ENCODE results near the gene RHBDD3.
A peak's percentile ranks its signal among the peaks of the same experiment; 100 is the strongest.

RHBDD3 gene

DNA sequence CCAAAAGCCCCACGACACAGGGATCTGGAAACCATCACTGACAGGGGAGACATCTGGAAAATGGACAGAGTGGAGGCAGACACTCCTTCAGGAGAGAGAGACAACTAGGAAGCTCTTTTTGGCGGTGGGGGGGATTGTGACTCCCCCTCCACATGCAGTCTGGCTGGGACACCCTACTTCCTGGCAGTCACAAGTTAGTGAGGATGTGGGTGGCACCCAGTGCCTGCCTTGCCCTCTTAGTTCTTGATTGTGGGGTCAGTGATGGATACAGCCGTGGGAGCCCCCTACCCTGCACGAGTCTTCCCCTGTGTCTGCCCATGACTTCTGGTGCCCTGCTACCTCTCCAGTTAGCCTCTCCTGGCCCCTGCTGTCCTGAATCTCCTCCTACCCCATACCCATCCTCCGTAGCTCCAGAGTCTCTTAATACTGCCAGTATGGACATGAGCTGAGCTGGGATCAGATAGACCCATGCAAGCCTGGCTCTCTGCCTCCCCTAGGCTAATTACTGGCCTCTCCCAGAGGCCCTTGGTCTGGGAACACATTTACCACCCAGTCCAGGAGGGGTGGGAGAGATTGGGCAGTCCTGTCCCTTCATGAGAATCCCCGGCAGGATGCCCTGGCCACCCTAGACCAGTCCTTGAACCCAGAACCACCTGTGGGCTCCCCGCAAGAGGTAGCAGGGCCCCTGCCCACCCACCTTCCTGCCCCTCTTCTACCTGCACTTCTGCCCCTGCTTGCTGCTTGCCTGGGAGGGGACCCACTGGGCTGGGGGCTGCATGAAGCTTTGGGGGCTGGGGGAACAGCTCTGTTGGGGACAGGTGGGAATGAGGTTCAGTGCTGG lies 22.8 kb downstream of the RHBDD3 start:
- Histone ChIP-seq H3K36me3 (ENCODE audit: control insufficient read depth in 2 of 2, insufficient read depth in 1 of 2, low read length in 2 of 2) (peaks cover 0 to 7% of the 10 kb centered on the region in 2 experiments; a peak in 1 of 3 replicates), H3K4me1 (ENCODE audit: control insufficient read depth, insufficient read depth, low read length) (no peaks in the 10 kb centered on the region), H3K4me3 (ENCODE audit: low read depth, low read length) (no peak overlapping the region), H3K27ac (ENCODE audit: extremely low read depth, low read depth, low read length) (no peak overlapping the region), H3K9me3 (ENCODE audit: control insufficient read depth, insufficient read depth, low read depth, low read length) (peaks cover 2% of the 10 kb centered on the region; the same call in 1 of the 2 replicates)
- CTCF ChIA-PET = interaction anchor here (0.6 to 3.0 kb wide), 46 partner anchors 9 to 1225 kb away, joined by 3 to 44 read pairs (median 4); partner anchors contain the start of gene EMID1
- POLR2A ChIA-PET = interaction anchor here (1.0 to 1.3 kb wide), 2 partner anchors 24 to 77 kb away, joined by 3 to 4 read pairs; no protein-coding TSS in a partner anchor
- no peak for TF ChIP-seq ZNF37A (tag by site-specific recombination; IDR thresholded peaks at IDR 0.05)
- TF ChIP-seq SCRT1 (tag by site-specific recombination; IDR thresholded peaks at IDR 0.05; ENCODE audit: borderline replicate concordance) = peak; percentile 74; the same call in 1 of the 2 replicates
- no peak for TF ChIP-seq ZNF416 (tag by site-specific recombination; IDR thresholded peaks at IDR 0.05)
- TF ChIP-seq, protein P1, sequence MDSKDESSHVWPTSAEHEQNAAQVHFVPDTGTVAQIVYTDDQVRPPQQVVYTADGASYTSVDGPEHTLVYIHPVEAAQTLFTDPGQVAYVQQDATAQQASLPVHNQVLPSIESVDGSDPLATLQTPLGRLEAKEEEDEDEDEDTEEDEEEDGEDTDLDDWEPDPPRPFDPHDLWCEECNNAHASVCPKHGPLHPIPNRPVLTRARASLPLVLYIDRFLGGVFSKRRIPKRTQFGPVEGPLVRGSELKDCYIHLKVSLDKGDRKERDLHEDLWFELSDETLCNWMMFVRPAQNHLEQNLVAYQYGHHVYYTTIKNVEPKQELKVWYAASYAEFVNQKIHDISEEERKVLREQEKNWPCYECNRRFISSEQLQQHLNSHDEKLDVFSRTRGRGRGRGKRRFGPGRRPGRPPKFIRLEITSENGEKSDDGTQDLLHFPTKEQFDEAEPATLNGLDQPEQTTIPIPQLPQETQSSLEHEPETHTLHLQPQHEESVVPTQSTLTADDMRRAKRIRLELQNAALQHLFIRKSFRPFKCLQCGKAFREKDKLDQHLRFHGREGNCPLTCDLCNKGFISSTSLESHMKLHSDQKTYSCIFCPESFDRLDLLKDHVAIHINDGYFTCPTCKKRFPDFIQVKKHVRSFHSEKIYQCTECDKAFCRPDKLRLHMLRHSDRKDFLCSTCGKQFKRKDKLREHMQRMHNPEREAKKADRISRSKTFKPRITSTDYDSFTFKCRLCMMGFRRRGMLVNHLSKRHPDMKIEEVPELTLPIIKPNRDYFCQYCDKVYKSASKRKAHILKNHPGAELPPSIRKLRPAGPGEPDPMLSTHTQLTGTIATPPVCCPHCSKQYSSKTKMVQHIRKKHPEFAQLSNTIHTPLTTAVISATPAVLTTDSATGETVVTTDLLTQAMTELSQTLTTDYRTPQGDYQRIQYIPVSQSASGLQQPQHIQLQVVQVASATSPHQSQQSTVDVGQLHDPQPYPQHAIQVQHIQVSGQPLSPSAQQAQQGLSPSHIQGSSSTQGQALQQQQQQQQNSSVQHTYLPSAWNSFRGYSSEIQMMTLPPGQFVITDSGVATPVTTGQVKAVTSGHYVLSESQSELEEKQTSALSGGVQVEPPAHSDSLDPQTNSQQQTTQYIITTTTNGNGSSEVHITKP (tag by site-specific recombination; IDR thresholded peaks at IDR 0.05) = peak; percentile 61; the same call in 1 of the 2 replicates
- TF ChIP-seq SCRT2 (tag by site-specific recombination; IDR thresholded peaks at IDR 0.05) = peak; percentile 82

DNA sequence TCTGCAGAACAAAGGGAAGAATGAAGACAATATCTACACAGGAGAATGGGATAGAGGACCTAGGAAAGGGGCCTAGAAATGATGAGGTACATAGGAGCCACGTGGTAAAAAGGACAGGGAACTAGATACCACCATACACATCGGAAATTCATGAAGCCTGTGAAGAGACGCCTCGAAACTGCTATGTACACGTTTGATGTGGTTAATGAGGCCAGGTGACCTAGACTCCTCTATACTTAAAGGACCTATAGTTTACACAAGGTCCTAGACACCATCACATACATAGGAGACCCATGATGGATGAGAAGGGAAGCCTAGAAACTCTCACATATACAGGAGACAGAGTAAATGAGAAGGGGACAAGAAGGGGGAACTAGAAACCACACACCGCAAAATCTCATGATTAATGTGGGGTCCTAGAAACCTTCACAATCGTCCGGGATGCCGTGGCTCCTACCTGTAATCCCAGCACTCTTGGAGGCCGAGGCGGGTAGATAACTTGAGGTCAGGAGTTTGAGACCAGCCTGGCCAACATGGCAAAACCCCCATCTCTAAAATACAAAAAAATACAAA lies 23.8 kb downstream of the RHBDD3 start:
- no peak overlapping the region for H3K4me3 ChIP-seq (ENCODE audit: low read depth, low read length)
- peaks cover 2% of the 10 kb centered on the region; the same call in 1 of the 2 replicates for H3K9me3 ChIP-seq (ENCODE audit: control insufficient read depth, insufficient read depth, low read depth, low read length)
- CTCF ChIA-PET = interaction anchor here (1.5 to 3.0 kb wide), 4 partner anchors 8 to 39 kb away, joined by 5 to 44 read pairs (median 20); partner anchors contain the start of gene EMID1
- no peak overlapping the region for H3K27ac ChIP-seq (ENCODE audit: extremely low read depth, low read depth, low read length)
- no peak for TF ChIP-seq AEBP2 (tag by site-specific recombination; IDR thresholded peaks at IDR 0.05; ENCODE audit: borderline replicate concordance)
- no peak for TF ChIP-seq ZNF792 (tag by site-specific recombination; IDR thresholded peaks at IDR 0.05)
- no peak for TF ChIP-seq KLF1 (tag by site-specific recombination; IDR thresholded peaks at IDR 0.05)
- TF ChIP-seq ZSCAN4 (tag by site-specific recombination; IDR thresholded peaks at IDR 0.05) = no peak
- no peak for TF ChIP-seq ZNF670 (tag by site-specific recombination; IDR thresholded peaks at IDR 0.05; ENCODE audit: low read depth)
- TF ChIP-seq, protein P2, sequence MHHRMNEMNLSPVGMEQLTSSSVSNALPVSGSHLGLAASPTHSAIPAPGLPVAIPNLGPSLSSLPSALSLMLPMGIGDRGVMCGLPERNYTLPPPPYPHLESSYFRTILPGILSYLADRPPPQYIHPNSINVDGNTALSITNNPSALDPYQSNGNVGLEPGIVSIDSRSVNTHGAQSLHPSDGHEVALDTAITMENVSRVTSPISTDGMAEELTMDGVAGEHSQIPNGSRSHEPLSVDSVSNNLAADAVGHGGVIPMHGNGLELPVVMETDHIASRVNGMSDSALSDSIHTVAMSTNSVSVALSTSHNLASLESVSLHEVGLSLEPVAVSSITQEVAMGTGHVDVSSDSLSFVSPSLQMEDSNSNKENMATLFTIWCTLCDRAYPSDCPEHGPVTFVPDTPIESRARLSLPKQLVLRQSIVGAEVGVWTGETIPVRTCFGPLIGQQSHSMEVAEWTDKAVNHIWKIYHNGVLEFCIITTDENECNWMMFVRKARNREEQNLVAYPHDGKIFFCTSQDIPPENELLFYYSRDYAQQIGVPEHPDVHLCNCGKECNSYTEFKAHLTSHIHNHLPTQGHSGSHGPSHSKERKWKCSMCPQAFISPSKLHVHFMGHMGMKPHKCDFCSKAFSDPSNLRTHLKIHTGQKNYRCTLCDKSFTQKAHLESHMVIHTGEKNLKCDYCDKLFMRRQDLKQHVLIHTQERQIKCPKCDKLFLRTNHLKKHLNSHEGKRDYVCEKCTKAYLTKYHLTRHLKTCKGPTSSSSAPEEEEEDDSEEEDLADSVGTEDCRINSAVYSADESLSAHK (tag by site-specific recombination; IDR thresholded peaks at IDR 0.05) = peak; percentile 97
- no peak for TF ChIP-seq ZSCAN5A (tag by site-specific recombination; IDR thresholded peaks at IDR 0.05)
- POLR2A ChIA-PET = no interaction called here
- H3K4me1 ChIP-seq (ENCODE audit: control insufficient read depth, insufficient read depth, low read length) = no peaks in the 10 kb centered on the region
- peaks cover 0 to 7% of the 10 kb centered on the region in 2 experiments; a peak in 1 of 3 replicates for H3K36me3 ChIP-seq (ENCODE audit: control insufficient read depth in 2 of 2, insufficient read depth in 1 of 2, low read length in 2 of 2)

Measured in HEK293 (cell line).